GM19328 (cell line): ENCODE results near the gene RGL4.
"Not testable (repeated sequence)": the region's sequence is repeated elsewhere in the genome, so short reads cannot be mapped to it uniquely, and the experiment has no call there.

ENCODE experiments used
- ATAC-seq: cut with Tn5 transposase; IDR thresholded peaks from one replicate; pipeline ENCODE4 v1.9.1; 2021; ENCODE audit warnings: mild to moderate bottlenecking, moderate library complexity; ENCODE audit not compliant: unreplicated experiment

Gene RGL4

DNA sequence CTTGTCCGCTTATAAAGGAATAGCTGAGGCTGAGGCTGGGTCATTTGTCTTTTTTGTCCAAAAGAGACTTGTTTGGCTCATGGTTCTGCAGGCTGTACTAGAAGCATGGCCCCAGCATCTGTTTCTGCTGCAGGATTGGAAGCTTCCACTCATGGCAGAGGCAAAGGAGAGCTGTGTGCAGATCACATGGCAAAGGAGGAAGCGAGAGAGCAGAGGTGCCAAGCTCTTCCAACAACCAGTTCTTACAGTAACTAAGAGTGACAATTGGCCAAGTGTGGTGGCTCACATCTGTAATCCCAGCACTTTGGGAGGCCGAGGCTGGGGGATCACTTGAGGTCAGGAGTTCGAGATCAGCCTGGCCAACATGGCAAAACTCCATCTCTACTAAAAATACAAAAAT, 37.3 kb downstream of the RGL4 start:
- ATAC-seq: not testable (repeated sequence)

DNA sequence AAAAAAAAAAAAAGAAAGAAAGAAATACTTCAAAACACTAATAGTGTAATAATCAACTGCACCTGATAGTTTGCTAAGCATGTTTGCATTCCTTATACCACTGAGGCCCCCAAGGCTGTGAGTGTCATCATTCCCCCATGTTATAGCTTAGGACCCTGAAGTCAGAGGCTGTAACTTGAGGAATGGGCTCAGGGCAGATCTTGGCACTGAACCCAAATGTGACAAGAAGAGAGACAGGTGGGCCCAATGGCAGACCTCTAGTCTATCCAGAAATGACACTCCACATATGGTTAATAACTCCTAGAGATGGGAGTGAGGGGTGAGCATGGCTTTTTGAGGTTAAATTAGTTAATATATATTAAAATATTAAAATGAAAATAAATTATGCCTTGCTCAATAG, 46.9 kb downstream of the RGL4 start:
- no peak for ATAC-seq

DNA sequence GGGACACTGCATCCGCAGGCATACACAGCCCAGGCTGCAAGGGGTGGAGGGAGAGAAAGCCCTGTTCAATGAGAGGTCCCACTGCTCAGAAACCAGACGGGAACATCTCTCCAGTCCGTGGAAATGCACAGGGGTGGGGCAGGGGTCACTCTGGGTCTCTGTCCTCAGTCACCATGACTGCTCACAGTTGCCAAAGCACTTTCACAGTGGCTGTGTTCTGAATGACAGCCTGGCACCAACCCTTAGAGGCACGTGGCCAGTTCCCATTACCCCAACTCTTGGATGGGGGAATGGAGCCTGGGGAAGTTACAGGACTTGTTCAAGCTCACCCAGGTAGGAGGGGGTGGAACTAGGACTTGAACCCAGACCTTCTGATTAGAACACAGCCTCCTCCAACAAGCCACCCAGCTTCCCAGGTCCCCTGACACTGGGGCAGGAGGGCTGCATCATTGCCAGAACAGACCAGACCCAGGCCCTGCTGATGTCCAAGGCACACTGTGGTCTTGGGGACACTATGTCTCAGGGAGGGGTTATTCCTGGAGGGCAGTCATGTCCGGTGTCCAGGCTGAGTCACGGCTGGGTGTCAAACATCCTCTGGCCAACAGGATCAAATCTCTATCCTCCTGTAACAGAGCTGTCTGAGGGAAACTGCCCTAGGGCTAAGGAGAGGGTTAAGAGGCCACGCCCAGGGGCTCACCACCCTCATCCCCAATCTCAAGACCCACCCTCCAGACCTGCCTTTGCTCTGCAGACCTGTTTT, 51.9 kb downstream of the RGL4 start:
- no peak for ATAC-seq

DNA sequence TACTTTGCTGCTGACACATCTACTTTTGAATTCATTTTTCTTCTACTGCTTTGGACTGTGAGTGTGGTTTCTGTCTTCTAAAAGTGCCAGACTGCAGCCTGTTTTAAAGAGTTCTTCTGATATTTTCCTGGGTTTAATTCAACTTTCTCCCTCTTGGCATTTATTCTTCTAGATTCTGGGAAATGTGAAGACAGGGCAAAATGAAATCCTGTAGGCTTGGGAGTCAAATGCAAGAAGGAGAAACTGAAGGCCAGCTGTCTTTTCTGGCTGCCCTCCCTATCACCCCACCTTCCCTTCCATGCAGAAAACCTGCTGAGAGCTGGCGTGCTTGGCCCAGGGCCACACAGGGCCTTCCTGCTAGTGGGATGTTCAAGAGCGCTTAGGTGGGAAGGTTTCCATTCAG, 52.5 kb downstream of the RGL4 start:
- no peak for ATAC-seq

DNA sequence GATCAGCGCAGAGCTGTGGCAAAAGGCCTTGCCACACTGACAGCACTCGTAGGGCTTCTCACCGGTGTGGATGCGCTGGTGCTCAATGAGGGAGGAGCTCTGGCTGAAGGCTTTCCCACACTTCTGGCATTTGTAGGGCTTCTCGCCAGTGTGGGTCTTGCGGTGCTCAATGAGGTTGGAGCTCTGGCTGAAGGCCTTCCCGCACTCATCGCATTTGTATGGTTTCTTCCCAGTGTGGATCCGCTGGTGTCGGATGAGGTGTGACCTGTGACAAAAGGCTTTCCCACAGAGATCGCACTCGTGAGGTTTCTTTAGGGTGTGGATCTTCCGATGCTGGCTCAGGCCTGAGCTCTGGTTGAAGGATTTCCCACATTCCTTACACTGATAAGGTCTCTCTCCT, 53.2 kb downstream of the RGL4 start:
- no peak for ATAC-seq

DNA sequence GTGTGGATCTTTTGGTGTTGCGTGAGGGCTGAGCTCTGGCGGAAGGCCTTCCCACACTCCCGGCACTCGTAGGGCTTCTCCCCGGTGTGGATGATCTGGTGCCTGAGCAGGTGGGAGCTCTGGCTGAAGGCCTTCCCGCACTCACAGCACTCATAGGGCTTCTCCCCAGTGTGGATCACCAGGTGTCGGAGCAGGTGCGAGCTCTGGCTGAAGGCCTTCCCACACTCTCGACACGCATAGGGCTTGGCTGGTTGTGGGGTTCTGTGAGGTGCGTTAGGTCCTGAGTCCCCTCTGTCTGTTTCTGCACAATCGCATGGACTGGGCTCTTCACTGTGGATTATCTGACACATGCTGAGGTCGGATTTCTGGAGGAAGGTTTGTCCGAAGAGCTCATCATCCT, 53.7 kb downstream of the RGL4 start:
- ATAC-seq: no peak

DNA sequence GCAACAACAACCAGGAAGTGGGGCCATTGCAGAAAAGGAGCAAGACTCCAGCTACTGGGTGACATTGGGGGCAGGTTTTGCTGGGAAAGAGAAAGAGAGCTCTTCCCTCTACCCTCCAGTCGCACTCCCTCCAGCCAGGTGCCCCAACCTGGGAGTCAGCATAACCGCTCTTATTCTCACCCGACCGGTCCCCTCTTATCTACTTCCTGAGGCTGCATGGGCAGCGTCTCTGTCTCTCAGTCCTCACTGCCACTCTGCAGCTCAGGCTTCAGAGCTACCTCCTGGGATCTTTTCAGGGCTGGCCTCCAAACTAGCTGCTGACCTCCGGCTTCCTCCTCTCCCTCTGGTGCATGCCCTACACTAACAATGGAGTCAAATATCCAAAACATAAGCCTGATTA, 55.0 kb downstream of the RGL4 start:
- no peak for ATAC-seq
